ENCODE measurements around the gene ANKFY1.

Gene ANKFY1

GRCh38 chr17:4136373-4136772, 127.4 kb downstream of the ANKFY1 start:
- H3K4me1 ChIP-seq (ENCODE audit: low read length): peaks cover 2% of the 10 kb centered on the region; the same call in 1 of the 2 replicates
- no peak overlapping the region for H3K4me3 ChIP-seq (ENCODE audit: low read length)
- H4K20me1 ChIP-seq (ENCODE audit: insufficient read depth, low read length): 0 out of 2 replicates have a peak, but pooled peaks cover 7% of the 10 kb centered on the region
- TF ChIP-seq EZH2phosphoT487 (IDR thresholded peaks at IDR 0.05; ENCODE audit: low read depth): no peak
- no peak for TF ChIP-seq CTCF (IDR thresholded peaks at IDR 0.05; ENCODE audit: low read depth, low read length)
- no peak overlapping the region for H3K4me2 ChIP-seq (ENCODE audit: low read length)
- H3K9ac ChIP-seq (ENCODE audit: low read length): no peak overlapping the region
- no peak overlapping the region for H2AFZ ChIP-seq (ENCODE audit: low read depth, low read length)
- no peaks in the 10 kb centered on the region for H3K27me3 ChIP-seq (ENCODE audit: low read depth, low read length)
- peaks cover 28% of the 10 kb centered on the region for H3K79me2 ChIP-seq (ENCODE audit: low read length)
- H3K36me3 ChIP-seq (replicated peaks; ENCODE audit: low read depth, low read length): no peaks in the 10 kb centered on the region
- H3K27ac ChIP-seq (ENCODE audit: low read length): no peak overlapping the region
- H3K9me3 ChIP-seq (ENCODE audit: insufficient read depth, low read length): no peaks in the 10 kb centered on the region

GRCh38 chr17:4135489-4135888, 128.3 kb downstream of the ANKFY1 start:
- Histone ChIP-seq H3K4me2 (ENCODE audit: low read length) (no peak overlapping the region), H3K4me1 (ENCODE audit: low read length) (no peaks in the 10 kb centered on the region), H2AFZ (ENCODE audit: low read depth, low read length) (no peak overlapping the region), H3K27ac (ENCODE audit: low read length) (no peak overlapping the region), H3K9ac (ENCODE audit: low read length) (no peak overlapping the region), H3K36me3 (replicated peaks; ENCODE audit: low read depth, low read length) (no peaks in the 10 kb centered on the region), H4K20me1 (ENCODE audit: insufficient read depth, low read length) (0 out of 2 replicates have a peak, but pooled peaks cover 7% of the 10 kb centered on the region), H3K27me3 (ENCODE audit: low read depth, low read length) (no peaks in the 10 kb centered on the region), H3K79me2 (ENCODE audit: low read length) (peaks cover 23% of the 10 kb centered on the region), H3K4me3 (ENCODE audit: low read length) (no peak overlapping the region), H3K9me3 (ENCODE audit: insufficient read depth, low read length) (no peaks in the 10 kb centered on the region)
- TF ChIP-seq CTCF (IDR thresholded peaks at IDR 0.05; ENCODE audit: low read depth, low read length): no peak
- no peak for TF ChIP-seq EZH2phosphoT487 (IDR thresholded peaks at IDR 0.05; ENCODE audit: low read depth)

DNA sequence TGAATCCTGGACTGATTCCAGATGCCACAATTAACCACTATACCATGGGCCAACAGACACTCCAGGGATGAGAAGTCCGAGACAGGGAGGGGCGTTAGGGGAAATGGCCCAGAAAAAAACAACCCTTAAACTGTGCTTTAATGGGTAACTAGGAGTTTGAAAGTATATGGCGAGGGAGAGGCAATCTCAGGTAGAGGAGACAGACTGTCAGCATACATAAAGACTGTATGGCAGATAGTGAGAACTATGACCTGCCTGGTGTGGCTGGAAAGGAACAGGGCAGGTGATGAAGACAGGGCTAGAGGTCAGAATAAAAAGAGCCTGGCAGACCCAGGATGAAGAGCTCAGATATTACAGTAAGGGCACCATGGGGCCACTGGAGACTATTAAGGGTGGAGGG, 129.1 kb downstream of the ANKFY1 start:
- no peak overlapping the region for H2AFZ ChIP-seq (ENCODE audit: low read depth, low read length)
- H3K27ac ChIP-seq (ENCODE audit: low read length): no peak overlapping the region
- H3K36me3 ChIP-seq (replicated peaks; ENCODE audit: low read depth, low read length): no peaks in the 10 kb centered on the region
- TF ChIP-seq EZH2phosphoT487 (IDR thresholded peaks at IDR 0.05; ENCODE audit: low read depth) (no peak), CTCF (IDR thresholded peaks at IDR 0.05; ENCODE audit: low read depth, low read length) (no peak)
- no peak overlapping the region for H3K4me2 ChIP-seq (ENCODE audit: low read length)
- H3K79me2 ChIP-seq (ENCODE audit: low read length): peaks cover 21% of the 10 kb centered on the region
- H3K9ac ChIP-seq (ENCODE audit: low read length): no peak overlapping the region
- no peaks in the 10 kb centered on the region for H3K4me1 ChIP-seq (ENCODE audit: low read length)
- H3K9me3 ChIP-seq (ENCODE audit: insufficient read depth, low read length): no peaks in the 10 kb centered on the region
- no peak overlapping the region for H3K4me3 ChIP-seq (ENCODE audit: low read length)
- H3K27me3 ChIP-seq (ENCODE audit: low read depth, low read length): no peaks in the 10 kb centered on the region
- 0 out of 2 replicates have a peak, but pooled peaks cover 5% of the 10 kb centered on the region for H4K20me1 ChIP-seq (ENCODE audit: insufficient read depth, low read length)

- Histone ChIP-seq H3K4me3 (ENCODE audit: low read length) (no peak overlapping the region), H3K4me1 (ENCODE audit: low read length) (no peaks in the 10 kb centered on the region), H3K27ac (ENCODE audit: low read length) (no peak overlapping the region), H3K9ac (ENCODE audit: low read length) (no peak overlapping the region), H3K4me2 (ENCODE audit: low read length) (no peak overlapping the region), H3K79me2 (ENCODE audit: low read length) (peaks cover 9% of the 10 kb centered on the region), H3K36me3 (replicated peaks; ENCODE audit: low read depth, low read length) (no peaks in the 10 kb centered on the region), H3K9me3 (ENCODE audit: insufficient read depth, low read length) (no peaks in the 10 kb centered on the region), H4K20me1 (ENCODE audit: insufficient read depth, low read length) (no peaks in the 10 kb centered on the region), H3K27me3 (ENCODE audit: low read depth, low read length) (no peaks in the 10 kb centered on the region), H2AFZ (ENCODE audit: low read depth, low read length) (no peak overlapping the region)
- no peak for TF ChIP-seq CTCF (IDR thresholded peaks at IDR 0.05; ENCODE audit: low read depth, low read length)
Observed at GRCh38 chr17:4130715-4131114, 133.1 kb downstream of the ANKFY1 start.
